Stimulated activated naive CD8-positive, alpha-beta T cell treated with anti-CD3 and anti-CD28 coated beads, Interleukin-15, Interleukin-2, amounts not matched to agents 100 ng/mL and 50 ng/mL, for 24 hours (primary cell): ENCODE measurements around the gene NTF4.
"Not testable (repeated sequence)": the region's sequence is repeated elsewhere in the genome, so short reads cannot be mapped to it uniquely, and the experiment has no call there.

Experiments
- H3K27ac Mint-ChIP-seq: one replicate; pipeline ENCODE4 v1.8.0; 2021; ENCODE audit warnings: mild to moderate bottlenecking, mixed read lengths
- H3K27me3 Mint-ChIP-seq: one replicate; pipeline ENCODE4 v1.8.0; 2021; ENCODE audit warnings: mixed read lengths
- H3K36me3 Mint-ChIP-seq: one replicate; pipeline ENCODE4 v1.8.0; 2021; ENCODE audit warnings: low read depth, mixed read lengths
- H3K4me1 Mint-ChIP-seq: one replicate; pipeline ENCODE4 v1.8.0; 2021; ENCODE audit warnings: low read depth, mixed read lengths
- H3K4me3 Mint-ChIP-seq: one replicate; pipeline ENCODE4 v1.8.0; 2021; ENCODE audit warnings: mild to moderate bottlenecking, mixed read lengths
- H3K9me3 Mint-ChIP-seq: one replicate; pipeline ENCODE4 v1.8.0; 2021; ENCODE audit warnings: mixed read lengths

NTF4 gene

GRCh38 chr19:49098795-49099194, 34.2 kb upstream of the NTF4 start:
- Mint-ChIP-seq H3K4me1 (no peaks in the 10 kb centered on the region), H3K9me3 (no peaks in the 10 kb centered on the region), H3K27me3 (no peaks in the 10 kb centered on the region), H3K4me3 (no peak overlapping the region), H3K27ac (no peak overlapping the region), H3K36me3 (peaks cover 62% of the 10 kb centered on the region)

DNA sequence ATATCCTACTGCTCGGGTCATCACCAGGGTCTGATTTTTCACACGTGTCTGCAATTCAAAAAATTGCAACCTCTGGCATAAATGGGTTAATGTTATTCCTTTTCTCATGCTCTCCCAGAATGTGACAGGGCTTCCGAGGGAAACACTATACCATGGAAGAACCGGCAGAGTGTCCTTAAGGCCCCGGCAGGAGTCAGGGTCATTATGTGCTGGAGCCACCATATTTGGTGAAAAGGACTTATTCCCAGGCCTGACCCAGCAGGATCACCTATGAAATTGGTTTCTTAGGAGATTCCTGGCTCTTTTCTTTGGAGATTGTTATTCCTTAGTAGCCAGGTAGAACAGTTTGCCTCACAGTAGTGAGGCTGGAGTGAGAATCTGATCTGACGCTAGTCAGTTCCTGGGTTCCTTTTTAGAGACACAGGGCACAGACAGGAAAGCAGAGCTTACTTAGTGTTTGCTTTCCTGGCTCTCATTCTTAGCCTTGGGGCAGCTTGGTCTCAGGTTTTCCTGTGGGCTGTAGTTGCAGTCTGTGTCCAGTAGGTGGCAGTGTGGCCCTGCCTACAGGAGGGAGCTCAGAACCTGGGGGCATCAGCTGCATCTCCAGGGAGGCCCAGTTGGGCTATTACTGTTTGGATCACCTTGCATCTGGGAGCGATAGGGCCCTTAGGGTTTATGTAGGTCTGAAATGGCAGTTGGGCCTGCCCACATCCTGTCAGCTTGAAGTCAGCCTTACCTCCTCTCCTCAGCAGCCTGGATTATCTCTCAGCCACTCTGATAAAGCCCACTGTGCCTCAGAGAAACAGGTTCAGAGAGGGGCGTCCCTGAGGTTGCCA, 33.1 kb upstream of the NTF4 start:
- Mint-ChIP-seq H3K27me3 (no peaks in the 10 kb centered on the region), H3K27ac (no peak overlapping the region), H3K4me3 (no peak overlapping the region), H3K36me3 (peaks cover 66% of the 10 kb centered on the region), H3K4me1 (no peaks in the 10 kb centered on the region), H3K9me3 (no peaks in the 10 kb centered on the region)

GRCh38 chr19:49094505-49095482, 30.2 kb upstream of the NTF4 start:
- Mint-ChIP-seq H3K4me1 (peaks cover 20% of the 10 kb centered on the region), H3K4me3 (no peak overlapping the region), H3K36me3 (peaks cover 71% of the 10 kb centered on the region), H3K27me3 (no peaks in the 10 kb centered on the region), H3K27ac (peak overlapping the region; percentile 21), H3K9me3 (no peaks in the 10 kb centered on the region)

DNA sequence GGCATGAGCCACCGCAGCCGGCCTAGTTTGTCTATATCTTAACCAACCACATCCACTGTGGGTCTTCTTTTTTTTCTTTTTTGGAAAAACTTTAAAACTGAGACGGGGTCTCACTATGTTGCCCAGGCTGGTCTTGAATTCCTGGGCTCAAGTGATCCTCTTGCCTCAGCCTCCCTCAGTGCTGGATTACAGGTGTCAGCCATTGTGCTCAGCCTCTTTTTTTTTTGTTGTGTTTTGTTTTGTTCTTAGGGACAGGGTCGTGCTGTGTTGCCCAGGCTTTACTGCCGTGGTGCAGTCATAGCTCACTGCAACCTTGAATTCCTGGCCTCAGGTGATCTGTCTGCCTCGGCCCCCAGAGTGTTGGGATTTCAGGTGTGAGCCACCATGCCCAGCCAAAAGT, 28.1 kb upstream of the NTF4 start:
- no peaks in the 10 kb centered on the region for H3K27me3 Mint-ChIP-seq
- no peaks in the 10 kb centered on the region for H3K9me3 Mint-ChIP-seq
- H3K27ac Mint-ChIP-seq = no peak overlapping the region
- no peak overlapping the region for H3K4me3 Mint-ChIP-seq
- peaks cover 65% of the 10 kb centered on the region for H3K36me3 Mint-ChIP-seq
- H3K4me1 Mint-ChIP-seq = peaks cover 32% of the 10 kb centered on the region

DNA sequence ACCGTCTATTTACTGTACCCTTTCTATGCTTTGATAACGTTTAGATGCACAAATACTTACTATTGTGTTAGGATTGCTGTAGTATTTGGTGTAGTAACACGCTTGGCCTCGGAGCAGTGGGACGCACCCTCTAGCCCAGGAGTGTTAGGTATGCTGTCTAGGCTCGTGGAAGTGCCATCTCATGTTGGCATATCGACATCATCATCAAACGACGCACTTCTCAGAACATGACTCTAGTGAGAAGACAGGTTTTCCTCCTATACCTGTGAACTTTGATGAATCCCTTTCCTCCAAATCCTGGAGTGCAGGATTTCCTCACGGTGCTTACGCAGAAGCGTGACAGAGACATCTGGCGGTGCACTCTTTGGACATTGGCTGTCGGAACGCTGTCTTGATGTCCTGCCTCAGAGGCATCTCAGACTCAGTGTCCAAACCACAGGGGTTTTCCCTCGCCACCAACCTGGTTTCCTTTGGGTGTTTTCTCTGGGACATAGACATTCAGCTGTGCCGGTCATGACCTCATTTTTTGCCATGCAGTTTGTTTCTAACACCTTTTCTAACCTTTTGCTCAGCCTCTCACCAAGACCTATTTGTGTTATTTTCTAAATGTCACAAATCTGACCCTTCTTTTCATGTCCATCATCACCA, 26.9 kb upstream of the NTF4 start:
- H3K27me3 Mint-ChIP-seq = no peaks in the 10 kb centered on the region
- H3K4me1 Mint-ChIP-seq = peaks cover 44% of the 10 kb centered on the region
- no peak overlapping the region for H3K4me3 Mint-ChIP-seq
- no peaks in the 10 kb centered on the region for H3K9me3 Mint-ChIP-seq
- peak overlapping the region; percentile 59 for H3K27ac Mint-ChIP-seq
- H3K36me3 Mint-ChIP-seq = peaks cover 66% of the 10 kb centered on the region

- Mint-ChIP-seq H3K4me1 (peaks cover 53% of the 10 kb centered on the region), H3K9me3 (no peaks in the 10 kb centered on the region), H3K4me3 (peak overlapping the region; percentile 95), H3K27me3 (no peaks in the 10 kb centered on the region), H3K27ac (peak overlapping the region; percentile 94), H3K36me3 (peaks cover 44% of the 10 kb centered on the region)
Measured at GRCh38 chr19:49086296-49086695, 21.7 kb upstream of the NTF4 start.

- peak overlapping the region; percentile 95 for H3K4me3 Mint-ChIP-seq
- no peaks in the 10 kb centered on the region for H3K9me3 Mint-ChIP-seq
- H3K36me3 Mint-ChIP-seq = peaks cover 41% of the 10 kb centered on the region
- H3K4me1 Mint-ChIP-seq = peaks cover 50% of the 10 kb centered on the region
- H3K27me3 Mint-ChIP-seq = no peaks in the 10 kb centered on the region
- H3K27ac Mint-ChIP-seq = peak overlapping the region; percentile 94
Measured at GRCh38 chr19:49085868-49086232, 21.2 kb upstream of the NTF4 start.

GRCh38 chr19:49085020-49085867, 20.6 kb upstream of the NTF4 start, which contains the start of gene SNRNP70:
Gene SNRNP70 (plus strand): TSS chr19:49085451. CDS start chr19:49086415, 964 bp downstream.
- peaks cover 35% of the 10 kb centered on the region for H3K36me3 Mint-ChIP-seq
- H3K4me1 Mint-ChIP-seq = peaks cover 44% of the 10 kb centered on the region
- H3K9me3 Mint-ChIP-seq = no peaks in the 10 kb centered on the region
- H3K27me3 Mint-ChIP-seq = no peaks in the 10 kb centered on the region
- H3K27ac Mint-ChIP-seq = peak within 1 kb of the TSS; percentile 94
- peak within 1 kb of the TSS; percentile 95 for H3K4me3 Mint-ChIP-seq

GRCh38 chr19:49084206-49085019, 19.8 kb upstream of the NTF4 start:
- Mint-ChIP-seq H3K4me1 (peaks cover 41% of the 10 kb centered on the region), H3K36me3 (peaks cover 29% of the 10 kb centered on the region), H3K4me3 (peak overlapping the region; percentile 95), H3K27ac (peak overlapping the region; percentile 94), H3K9me3 (no peaks in the 10 kb centered on the region), H3K27me3 (no peaks in the 10 kb centered on the region)

DNA sequence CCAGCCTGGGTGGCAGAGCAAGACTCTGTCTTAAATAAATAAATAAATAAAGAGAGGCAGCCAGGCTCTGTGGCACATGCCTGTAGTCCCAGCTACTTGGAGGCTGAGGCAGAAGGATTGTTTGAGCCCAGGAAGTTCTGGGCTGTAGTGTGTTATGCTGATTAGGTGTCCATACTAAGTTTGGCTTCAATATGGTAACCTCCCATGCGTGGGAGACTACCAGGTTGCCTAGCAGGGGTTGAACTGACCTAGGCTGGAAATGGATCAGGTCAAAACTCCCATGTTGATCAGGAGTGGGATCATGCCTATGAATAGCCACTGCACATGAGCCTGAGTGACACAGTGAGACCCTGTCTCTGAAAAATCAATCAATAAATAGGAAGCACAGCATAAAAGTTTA, 16.7 kb upstream of the NTF4 start:
- Mint-ChIP-seq H3K4me3 (no peak overlapping the region), H3K4me1 (peaks cover 15% of the 10 kb centered on the region), H3K36me3 (peaks cover 10% of the 10 kb centered on the region), H3K9me3 (no peaks in the 10 kb centered on the region), H3K27ac (no peak overlapping the region), H3K27me3 (peaks cover 3% of the 10 kb centered on the region)

- H3K27me3 Mint-ChIP-seq = peaks cover 7% of the 10 kb centered on the region
- H3K9me3 Mint-ChIP-seq = no peaks in the 10 kb centered on the region
- peaks cover 4% of the 10 kb centered on the region for H3K36me3 Mint-ChIP-seq
- peaks cover 10% of the 10 kb centered on the region for H3K4me1 Mint-ChIP-seq
- H3K4me3 Mint-ChIP-seq = no peak overlapping the region
- no peak overlapping the region for H3K27ac Mint-ChIP-seq
Measured at GRCh38 chr19:49080392-49080791, 15.8 kb upstream of the NTF4 start.

- not testable (repeated sequence) for H3K9me3 Mint-ChIP-seq, H3K36me3 Mint-ChIP-seq, H3K27ac Mint-ChIP-seq, H3K4me3 Mint-ChIP-seq
- Mint-ChIP-seq H3K27me3 (peaks cover 42% of the 10 kb centered on the region), H3K4me1 (peaks cover 11% of the 10 kb centered on the region)
Measured at GRCh38 chr19:49074869-49075268, 10.3 kb upstream of the NTF4 start.

GRCh38 chr19:49073514-49074378, 9.1 kb upstream of the NTF4 start:
- H3K27ac Mint-ChIP-seq = peak overlapping the region; percentile 1
- H3K4me1 Mint-ChIP-seq = peaks cover 11% of the 10 kb centered on the region
- no peaks in the 10 kb centered on the region for H3K36me3 Mint-ChIP-seq
- peaks cover 4% of the 10 kb centered on the region for H3K9me3 Mint-ChIP-seq
- peak overlapping the region; percentile 27 for H3K4me3 Mint-ChIP-seq
- H3K27me3 Mint-ChIP-seq = peaks cover 52% of the 10 kb centered on the region
